K562 (cell line): Measurements from ENCODE around the gene WDR3. TPM values are rescaled to one million over a fixed set of nuclear protein-coding genes. Genes with fewer than 3 reads are reported as not detected.

ENCODE experiments used
- FOXJ2 ChIP-seq: fragments of 200-800 bp; sonication (Bioruptor generic); IDR thresholded peaks from 2 replicates; pipeline ENCODE4 v1.6.1; 2016; ENCODE audit warnings: missing genetic modification characterization, missing compliant biosample characterization
- LCOR ChIP-seq: sonication (generic); formaldehyde crosslinking; IDR thresholded peaks from 2 replicates; pipeline ENCODE4 v1.8.0; 2022; ENCODE audit warnings: mild to moderate bottlenecking, missing genetic modification reagents
- PTTG1 ChIP-seq: fragments of 450-650 bp; IDR thresholded peaks from 2 replicates; pipeline ENCODE4 v1.6.1; 2016; ENCODE audit warnings: low read depth, mild to moderate bottlenecking, missing genetic modification characterization, missing compliant biosample characterization
- RERE ChIP-seq: sonication (generic); formaldehyde crosslinking; IDR thresholded peaks from 2 replicates; pipeline ENCODE4 v1.8.0; 2023; ENCODE audit warnings: missing genetic modification reagents, mild to moderate bottlenecking, borderline replicate concordance
- RREB1 ChIP-seq: fragments of 250-450 bp; sonication (Bioruptor Pico); IDR thresholded peaks from 2 replicates; pipeline ENCODE4 v1.4.0; 2020
- SPI1 ChIP-seq: IDR thresholded peaks from 2 replicates; pipeline ENCODE4 v1.6.1; 2011; ENCODE audit warnings: low read depth, low read length, control low read depth, borderline replicate concordance
- polyA plus RNA-seq, 8 experiments: library from polyadenylated mRNA; depleted of rRNA in 4 of 8; stranded (reverse) in 5 of 8; unstranded in 3 of 8; fragments of >200 nt; fragmentation: Nextera tagmentation in 2 of 8; fragmentation: Illumina TruSeq in 1 of 8; extraction: Ambion mirVana in 2 of 8; extraction: Trizol in 1 of 8; gene quantifications; 2 replicates each; pipeline versions ENCODE4 v1.2.1 to v1.2.3, GENCODE V29; 2011 to 2014; ENCODE audit warnings: inconsistent platforms in 1 of 8, missing spikeins in 1 of 8
- total RNA-seq, 7 experiments: library from RNA; depleted of rRNA in 6 of 7; stranded (reverse); fragments of >200 nt in 6 of 7; fragmentation: Illumina TruSeq in 2 of 7; extraction: Trizol in 2 of 7; gene quantifications; 2 replicates each; pipeline versions ENCODE4 v1.2.1 to v1.2.3, GENCODE V29; 2011 to 2021; ENCODE audit warnings: low replicate concordance in 1 of 7
- TF ChIP-seq, protein P1 (sequence below), 2 experiments: fragments of 450-650 bp; IDR thresholded peaks; 2 replicates each; pipeline ENCODE4 v1.6.1; 2016; ENCODE audit warnings: mild to moderate bottlenecking in 2 of 2, borderline replicate concordance in 1 of 2, low read depth in 1 of 2, moderate library complexity in 1 of 2

Gene WDR3
- total and polyA plus RNA-seq, 9 of the 15 experiments (the other 6 are each of a cell fraction or from before 2014, with no cell fraction given) = 40.6 to 122 (median 76.5) TPM

DNA sequence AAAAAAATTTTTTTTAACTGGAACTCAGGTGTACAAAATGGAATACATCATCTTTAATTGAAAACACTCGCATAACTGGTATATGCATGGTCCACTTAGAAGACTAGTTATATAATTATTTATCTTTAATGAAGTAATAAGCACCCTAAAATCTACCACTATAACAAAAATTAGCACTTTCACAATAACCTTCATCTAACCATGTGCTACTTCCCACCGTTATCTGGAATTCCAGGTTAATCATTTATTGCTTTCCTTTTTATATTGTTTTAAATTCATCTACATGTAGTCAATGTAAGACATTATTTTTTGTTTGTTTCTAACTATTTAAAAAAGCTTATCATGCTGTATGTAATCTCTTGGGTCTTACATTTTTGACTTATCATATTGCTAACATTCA, 39.1 kb upstream of the WDR3 start (continued):
- TF ChIP-seq, protein P1, sequence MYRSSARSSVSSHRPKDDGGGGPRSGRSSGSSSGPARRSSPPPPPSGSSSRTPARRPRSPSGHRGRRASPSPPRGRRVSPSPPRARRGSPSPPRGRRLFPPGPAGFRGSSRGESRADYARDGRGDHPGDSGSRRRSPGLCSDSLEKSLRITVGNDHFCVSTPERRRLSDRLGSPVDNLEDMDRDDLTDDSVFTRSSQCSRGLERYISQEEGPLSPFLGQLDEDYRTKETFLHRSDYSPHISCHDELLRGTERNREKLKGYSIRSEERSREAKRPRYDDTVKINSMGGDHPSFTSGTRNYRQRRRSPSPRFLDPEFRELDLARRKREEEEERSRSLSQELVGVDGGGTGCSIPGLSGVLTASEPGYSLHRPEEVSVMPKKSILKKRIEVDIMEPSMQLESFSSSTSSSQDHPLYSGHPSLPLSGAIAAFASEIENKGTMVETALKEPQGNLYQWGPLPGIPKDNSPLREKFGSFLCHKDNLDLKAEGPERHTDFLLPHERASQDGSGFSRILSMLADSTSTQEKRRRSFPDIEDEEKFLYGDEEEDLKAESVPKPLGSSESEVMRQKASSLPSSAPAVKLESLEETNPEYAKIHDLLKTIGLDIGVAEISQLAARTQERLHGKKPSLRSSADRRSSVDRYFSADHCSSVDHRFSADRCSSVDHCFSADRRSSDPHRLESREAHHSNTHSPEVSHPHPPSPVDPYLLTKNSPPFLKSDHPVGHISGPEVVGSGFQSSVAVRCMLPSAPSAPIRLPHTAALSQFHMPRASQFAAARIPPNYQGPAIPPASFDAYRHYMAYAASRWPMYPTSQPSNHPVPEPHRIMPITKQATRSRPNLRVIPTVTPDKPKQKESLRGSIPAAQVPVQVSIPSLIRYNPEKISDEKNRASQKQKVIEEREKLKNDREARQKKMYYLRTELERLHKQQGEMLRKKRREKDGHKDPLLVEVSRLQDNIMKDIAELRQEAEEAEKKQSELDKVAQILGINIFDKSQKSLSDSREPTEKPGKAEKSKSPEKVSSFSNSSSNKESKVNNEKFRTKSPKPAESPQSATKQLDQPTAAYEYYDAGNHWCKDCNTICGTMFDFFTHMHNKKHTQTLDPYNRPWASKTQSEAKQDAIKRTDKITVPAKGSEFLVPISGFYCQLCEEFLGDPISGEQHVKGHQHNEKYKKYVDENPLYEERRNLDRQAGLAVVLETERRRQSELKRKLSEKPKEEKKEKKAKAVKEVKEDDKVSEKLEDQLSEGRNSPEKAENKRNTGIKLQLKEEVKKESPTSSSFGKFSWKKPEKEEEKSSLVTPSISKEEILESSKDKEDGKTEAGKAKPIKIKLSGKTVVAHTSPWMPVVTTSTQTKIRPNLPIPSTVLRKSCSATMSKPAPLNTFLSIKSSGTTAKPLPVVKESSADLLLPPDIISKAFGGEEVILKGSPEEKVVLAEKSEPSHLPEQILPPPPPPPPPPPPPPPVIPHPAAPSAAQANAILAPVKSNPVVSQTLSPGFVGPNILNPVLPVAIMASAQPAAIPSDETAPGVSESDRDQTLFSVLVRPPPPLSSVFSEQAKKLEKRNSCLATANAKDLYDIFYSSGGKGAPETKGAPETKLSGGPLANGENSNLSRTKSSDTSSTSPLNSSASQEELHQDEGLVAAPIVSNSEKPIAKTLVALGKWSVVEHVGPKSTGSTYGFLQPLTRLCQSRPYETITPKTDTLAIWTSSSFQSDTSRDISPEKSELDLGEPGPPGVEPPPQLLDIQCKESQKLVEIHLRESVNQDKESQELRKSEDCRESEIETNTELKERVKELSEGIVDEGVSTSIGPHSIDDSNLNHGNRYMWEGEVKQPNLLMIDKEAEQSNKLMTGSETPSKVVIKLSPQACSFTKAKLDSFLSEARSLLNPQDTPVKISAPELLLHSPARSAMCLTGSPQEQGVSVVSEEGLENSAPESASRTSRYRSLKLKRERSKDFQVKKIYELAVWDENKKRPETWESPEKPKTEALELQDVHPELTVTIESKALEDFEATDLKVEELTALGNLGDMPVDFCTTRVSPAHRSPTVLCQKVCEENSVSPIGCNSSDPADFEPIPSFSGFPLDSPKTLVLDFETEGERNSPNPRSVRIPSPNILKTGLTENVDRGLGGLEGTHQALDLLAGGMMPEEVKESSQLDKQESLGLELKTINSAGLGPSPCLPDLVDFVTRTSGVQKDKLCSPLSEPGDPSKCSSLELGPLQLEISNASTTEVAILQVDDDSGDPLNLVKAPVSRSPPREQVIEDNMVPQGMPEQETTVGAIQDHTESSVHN (IDR thresholded peaks at IDR 0.05; ENCODE audit: borderline replicate concordance in 1 of 2, low read depth in 1 of 2) = no peak
- no peak for TF ChIP-seq LCOR (CRISPR knock-in tag)
- TF ChIP-seq RREB1 (CRISPR knock-in tag) = no peak
- TF ChIP-seq SPI1 = no peak
- no peak for TF ChIP-seq FOXJ2
- TF ChIP-seq PTTG1 (tag) = no peak
- no peak for TF ChIP-seq RERE (CRISPR knock-in tag)
